ENCODE measurements around the gene COL25A1.

- no peak for TF ChIP-seq POLR2AphosphoS5 (IDR thresholded peaks at IDR 0.05; ENCODE audit: insufficient read depth, low read depth, low read length)
- no peak for TF ChIP-seq CTCF (IDR thresholded peaks at IDR 0.05; ENCODE audit: extremely low read depth in 1 of 2, insufficient read depth in 1 of 2, low read depth in 1 of 2, low read length in 2 of 2)
- no peak for TF ChIP-seq EZH2 (IDR thresholded peaks at IDR 0.05; ENCODE audit: borderline replicate concordance, low read depth, low read length, severe bottlenecking)
- TF ChIP-seq POLR2A (IDR thresholded peaks at IDR 0.05; ENCODE audit: low read depth, low read length), result no peak
- TF ChIP-seq MAX (IDR thresholded peaks at IDR 0.05; ENCODE audit: insufficient read depth, insufficient read length), result no peak
- no peak for TF ChIP-seq GATA2 (IDR thresholded peaks at IDR 0.05; ENCODE audit: insufficient read depth, insufficient read length, low read depth, low read length)
- no peak for TF ChIP-seq FOS (IDR thresholded peaks at IDR 0.05; ENCODE audit: borderline replicate concordance, insufficient read depth, low read length)
These were observed 191.4 kb downstream of the COL25A1 start for GRCh38 chr4:109111031-109111430.
